ENCODE results near the gene DAAM1.

DNA sequence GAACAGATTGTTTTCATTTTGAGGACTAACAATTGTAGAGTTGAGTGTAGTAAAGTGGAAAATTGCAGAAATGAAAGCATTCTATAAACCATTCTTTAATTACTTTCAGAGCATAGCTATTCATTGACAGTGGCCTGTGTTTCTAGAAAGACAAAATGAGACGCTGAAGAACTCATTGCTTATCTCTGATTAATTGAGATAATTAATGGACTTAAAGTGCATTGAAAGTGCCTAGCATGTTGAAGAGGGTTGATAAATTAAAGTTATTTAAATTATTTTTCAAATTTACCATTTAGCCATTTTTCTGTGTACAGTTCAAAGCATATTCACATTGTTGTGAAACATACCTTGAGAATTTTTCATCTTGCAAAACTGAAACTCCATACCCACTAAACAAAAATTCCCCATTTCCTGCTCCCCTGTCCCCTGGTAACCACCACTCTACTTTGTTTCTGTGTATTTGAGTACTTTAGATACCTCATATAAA lies 57.4 kb downstream of the DAAM1 start:
- TF ChIP-seq CTCF (IDR thresholded peaks at IDR 0.05): no peak
- no peak for TF ChIP-seq POLR2A (IDR thresholded peaks at IDR 0.05; ENCODE audit: low read length)
- TF ChIP-seq MAZ (IDR thresholded peaks at IDR 0.05; ENCODE audit: borderline replicate concordance, low read depth, low read length): no peak

Data from A549 (cell line).